DMS 273 (cell line): ENCODE results near the gene GNG7.
"Not testable (repeated sequence)": the region's sequence is repeated elsewhere in the genome, so short reads cannot be mapped to it uniquely, and the experiment has no call there.

Source experiments
- DNase-seq: peaks from one replicate; lab custom pipeline; 2025; ENCODE audit not compliant: unreplicated experiment; lab: John Stamatoyannopoulos, UW

GNG7 gene

DNA sequence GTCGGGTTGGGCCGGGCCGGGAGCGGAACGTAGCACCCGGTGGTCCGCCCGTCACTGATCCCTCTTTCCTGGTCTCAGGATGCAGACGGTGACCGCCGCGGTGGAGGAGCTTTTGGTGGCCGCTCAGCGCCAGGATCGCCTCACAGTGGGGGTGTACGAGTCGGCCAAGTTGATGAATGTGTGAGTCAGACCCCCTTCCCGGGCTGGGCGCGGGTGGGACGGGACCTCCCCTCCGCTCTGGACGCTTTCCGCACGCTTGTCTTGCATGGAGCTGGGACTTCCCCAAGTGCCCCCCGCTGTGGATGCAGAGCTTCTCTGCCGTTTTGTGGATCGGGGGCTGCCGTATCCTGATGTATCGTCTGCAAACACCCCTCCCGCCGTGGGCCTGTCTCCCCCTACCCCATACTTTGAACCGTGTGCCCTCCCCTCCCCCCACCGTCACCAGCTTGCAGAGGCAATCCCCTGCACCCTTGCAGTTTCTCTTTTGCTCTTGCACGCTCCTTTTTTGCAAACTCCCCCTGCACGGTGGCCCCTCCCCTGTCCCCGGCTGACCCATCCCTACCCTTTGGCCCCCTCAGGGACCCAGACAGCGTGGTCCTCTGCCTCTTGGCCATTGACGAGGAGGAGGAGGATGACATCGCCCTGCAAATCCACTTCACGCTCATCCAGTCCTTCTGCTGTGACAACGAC is 225.9 kb downstream of the GNG7 start:
- DNase-seq: peak; percentile 52

GRCh38 chr19:2475702-2476450 is 226.6 kb downstream of the GNG7 start, which contains the start of gene GADD45B:
Gene GADD45B (plus strand): TSS chr19:2476127. CDS start chr19:2476359, 232 bp downstream.
- DNase-seq: peak; percentile 99

DNA sequence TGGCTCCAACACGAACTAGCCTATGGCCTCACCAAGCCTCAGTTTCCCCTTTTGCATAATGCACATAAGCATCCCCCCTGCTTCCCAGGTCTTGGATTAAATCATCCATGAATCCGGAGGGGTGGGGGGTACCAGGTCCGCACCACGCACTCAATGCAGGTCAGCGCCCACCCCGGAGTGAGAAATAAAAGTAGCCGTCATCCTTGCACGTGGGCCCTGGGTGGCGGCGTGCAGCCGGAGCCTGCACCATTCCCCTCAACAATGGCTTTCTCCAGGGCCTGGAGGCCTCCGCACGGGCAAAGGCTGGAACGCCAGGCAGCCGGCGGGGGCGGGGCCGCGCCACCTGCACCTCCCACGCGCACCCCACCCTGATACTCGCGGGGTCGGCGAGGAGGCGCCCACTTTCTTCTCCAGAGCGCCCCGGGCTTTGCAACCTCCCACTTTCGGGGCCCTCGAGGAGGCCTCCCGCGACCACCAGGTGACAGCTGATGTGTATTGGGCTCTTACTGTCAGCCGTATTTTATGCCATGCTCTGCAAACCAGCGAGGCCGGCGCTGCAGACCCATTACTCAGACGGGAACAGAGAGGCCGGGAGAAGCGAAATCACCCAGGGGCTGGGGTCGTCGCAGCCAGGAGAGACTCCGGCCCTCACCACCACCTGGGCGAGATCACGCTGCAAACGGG is 227.3 kb downstream of the GNG7 start:
- DNase-seq: peak; percentile 68

GRCh38 chr19:2474232-2475017 is 228.1 kb downstream of the GNG7 start:
- peak; percentile 94 for DNase-seq

GRCh38 chr19:2469915-2470200 is 232.6 kb downstream of the GNG7 start:
- not testable (repeated sequence) for DNase-seq

DNA sequence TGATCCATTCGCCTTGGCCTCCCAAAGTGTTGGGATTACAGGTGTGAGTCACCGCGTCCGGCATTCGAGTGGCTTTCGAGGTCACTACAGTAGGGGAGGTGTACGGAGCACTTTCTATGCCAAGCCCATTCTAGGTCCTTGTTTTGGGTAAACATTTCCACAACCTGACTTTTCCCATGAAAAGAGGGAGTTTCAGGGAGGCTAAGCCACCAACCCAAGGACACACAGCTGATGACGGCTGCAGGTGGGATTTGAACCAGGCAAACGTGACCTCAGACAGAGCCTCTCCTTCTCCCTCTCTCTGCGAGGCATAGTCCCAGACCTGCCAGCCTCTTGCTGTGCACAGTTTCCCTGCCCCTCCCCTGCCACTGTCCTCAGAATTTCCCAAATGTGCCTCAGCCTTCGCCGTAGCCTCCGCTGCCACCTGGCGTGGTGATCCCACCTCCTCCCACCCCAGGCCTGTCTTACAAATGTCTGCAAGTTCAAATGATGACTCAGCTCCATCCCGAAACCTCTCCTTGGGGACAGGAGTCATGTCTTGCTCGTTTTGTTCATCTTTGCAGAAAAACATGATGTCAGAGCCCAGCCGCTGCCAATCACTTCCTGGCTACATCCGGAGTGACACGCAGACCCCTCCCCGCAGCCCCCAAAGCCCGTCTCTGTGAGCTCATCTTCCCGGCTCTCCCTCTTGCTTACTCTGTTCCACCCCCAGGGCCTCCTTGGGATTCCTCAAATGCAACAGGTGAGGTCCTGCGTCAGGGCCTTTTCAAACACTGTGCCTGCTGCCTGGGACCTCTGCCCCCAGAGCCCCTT is 233.2 kb downstream of the GNG7 start:
- peak; percentile 43 for DNase-seq

GRCh38 chr19:2468596-2468995 is 233.9 kb downstream of the GNG7 start:
- no peak for DNase-seq

DNA sequence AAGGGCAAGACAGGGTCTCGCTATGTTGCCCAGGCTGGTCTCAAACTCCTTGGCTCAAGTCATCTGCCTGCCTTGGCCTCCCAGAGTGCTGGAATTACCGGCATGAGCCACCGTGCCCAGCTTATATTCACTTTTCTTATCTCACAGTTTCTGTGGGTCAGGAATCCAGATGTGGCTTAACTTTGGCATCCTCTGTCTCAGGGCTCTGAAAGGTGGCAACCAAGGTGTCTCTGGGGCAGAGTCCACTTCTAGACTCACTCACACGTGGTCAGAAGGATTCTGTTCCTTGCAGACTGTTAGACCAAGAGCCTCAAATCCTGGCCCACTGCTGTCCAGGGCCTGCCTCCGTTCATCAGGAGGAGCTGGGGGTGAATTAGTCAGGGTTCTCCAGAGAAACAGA is 238.1 kb downstream of the GNG7 start:
- no peak for DNase-seq

DNA sequence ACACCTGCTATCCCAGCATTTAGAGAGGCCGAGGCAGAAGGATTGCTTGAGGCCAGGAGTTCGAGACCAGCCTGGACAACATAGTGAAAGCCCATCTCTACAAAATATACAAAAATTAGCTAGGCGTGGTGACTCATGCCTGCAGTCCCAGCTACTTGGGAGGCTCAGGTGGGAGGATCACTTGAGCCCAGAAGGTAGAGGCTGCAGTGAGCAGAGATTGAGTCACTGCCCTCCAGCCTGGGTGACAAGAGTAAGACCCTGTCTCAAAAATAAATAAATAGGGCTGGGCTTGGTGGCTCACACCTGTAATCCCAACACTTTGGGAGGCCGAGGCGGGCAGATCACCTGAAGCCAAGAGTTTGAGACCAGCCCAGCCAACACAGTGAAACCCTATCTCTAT is 238.8 kb downstream of the GNG7 start:
- DNase-seq: not testable (repeated sequence)

GRCh38 chr19:2462635-2463421 is 239.7 kb downstream of the GNG7 start:
- DNase-seq: peak; percentile 99

- DNase-seq: peak; percentile 93
Measured at GRCh38 chr19:2461751-2462634, 240.5 kb downstream of the GNG7 start.
